Hindlimb muscle (tissue), 1 donor: Measurements from ENCODE around the gene GADD45B. TPM values are rescaled to one million over a fixed set of nuclear protein-coding genes. Genes with fewer than 3 reads are reported as not detected.
"Not testable (repeated sequence)": the region's sequence is repeated elsewhere in the genome, so short reads cannot be mapped to it uniquely, and the experiment has no call there.

Experiments used
- DNase-seq: peaks from one replicate; pipeline ENCODE4 v3.0.0-alpha.2; 2013
- polyA plus RNA-seq: library from polyadenylated mRNA; unstranded; fragments of 120-200 nt; gene quantifications from one replicate; pipeline ENCODE4 v1.2.1, GENCODE V29; 2013; ENCODE audit not compliant: insufficient read length

Gene GADD45B
- polyA plus RNA-seq, 1 donor = 8.3 TPM

GRCh38 chr19:2444251-2445002 lies 31.5 kb upstream of the GADD45B start:
- no peak for DNase-seq

- DNase-seq = no peak
These were observed 29.5 kb upstream of the GADD45B start for GRCh38 chr19:2446381-2446780.

GRCh38 chr19:2449019-2449418 lies 26.9 kb upstream of the GADD45B start:
- no peak for DNase-seq

- no peak for DNase-seq
These were observed 24.8 kb upstream of the GADD45B start for GRCh38 chr19:2451138-2451537.

GRCh38 chr19:2451741-2452140 lies 24.2 kb upstream of the GADD45B start:
- DNase-seq = no peak

- no peak for DNase-seq
These were observed 22.4 kb upstream of the GADD45B start for GRCh38 chr19:2453431-2454025.

GRCh38 chr19:2454199-2454961 lies 21.5 kb upstream of the GADD45B start:
- DNase-seq = no peak

- DNase-seq = no peak
These were observed 20.7 kb upstream of the GADD45B start for GRCh38 chr19:2454962-2455850.

- DNase-seq = no peak
These were observed 19.9 kb upstream of the GADD45B start for GRCh38 chr19:2455851-2456570.

GRCh38 chr19:2457394-2458037 lies 18.4 kb upstream of the GADD45B start:
- DNase-seq = no peak

- DNase-seq = no peak
These were observed 17.9 kb upstream of the GADD45B start for GRCh38 chr19:2458054-2458453.

- DNase-seq = not testable (repeated sequence)
These were observed 17.2 kb upstream of the GADD45B start for GRCh38 chr19:2458776-2459175.

- no peak for DNase-seq
These were observed 15.7 kb upstream of the GADD45B start for GRCh38 chr19:2460245-2460644.

- peak; percentile 76 for DNase-seq
These were observed 13.9 kb upstream of the GADD45B start for GRCh38 chr19:2461751-2462634.

- peak; percentile 93 for DNase-seq
These were observed 13.1 kb upstream of the GADD45B start for GRCh38 chr19:2462635-2463421.

- not testable (repeated sequence) for DNase-seq
These were observed 12.2 kb upstream of the GADD45B start for GRCh38 chr19:2463694-2464093.

GRCh38 chr19:2464389-2464788 lies 11.5 kb upstream of the GADD45B start:
- no peak for DNase-seq

- DNase-seq = no peak
These were observed 7.3 kb upstream of the GADD45B start for GRCh38 chr19:2468596-2468995.
